Thyroid gland (tissue), 4 donors: ENCODE measurements around the gene GP9.

ENCODE experiments used
- POLR2A ChIP-seq, 2 donors: fragments of 450-650 bp; IDR thresholded peaks; one replicate each; pipeline ENCODE4 v1.6.1; 2017; ENCODE audit warnings: antibody characterized with exemption in 2 of 2, mild to moderate bottlenecking in 2 of 2, moderate library complexity in 1 of 2
- TF ChIP-seq, protein P1 (sequence below), 6 experiments: fragments of 200-600 bp in 3 of 6; fragments of 450-650 bp in 3 of 6; sonication (generic) in 3 of 6; IDR thresholded peaks; one replicate each; pipeline ENCODE4 v1.5.1; 2016 to 2019; ENCODE audit warnings: antibody characterized with exemption in 6 of 6, mild to moderate bottlenecking in 2 of 6, inconsistent platforms in 1 of 6, moderate library complexity in 1 of 6

DNA sequence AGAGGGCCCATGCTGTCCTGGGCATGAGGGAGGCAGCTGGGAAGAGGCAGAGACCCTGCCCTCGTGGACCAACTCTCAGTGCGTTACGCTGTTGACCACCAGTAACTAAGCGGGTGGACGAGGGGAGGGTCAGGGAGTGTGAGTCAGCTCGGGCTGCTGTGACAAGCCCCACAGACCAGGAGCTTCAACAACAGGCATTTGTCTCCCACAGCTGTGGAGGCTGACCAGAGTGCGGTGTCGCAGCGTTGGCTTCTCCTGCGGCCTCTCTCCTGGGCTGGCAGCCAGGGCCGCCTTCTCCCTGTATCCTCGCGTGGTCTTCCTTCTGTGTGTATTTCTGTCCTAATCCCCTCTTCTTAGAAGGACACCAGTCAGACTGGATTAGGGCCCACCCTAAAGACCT, 46.4 kb upstream of the GP9 start:
- TF ChIP-seq POLR2A (IDR thresholded peaks at IDR 0.05), result no peak
- TF ChIP-seq, protein P1, sequence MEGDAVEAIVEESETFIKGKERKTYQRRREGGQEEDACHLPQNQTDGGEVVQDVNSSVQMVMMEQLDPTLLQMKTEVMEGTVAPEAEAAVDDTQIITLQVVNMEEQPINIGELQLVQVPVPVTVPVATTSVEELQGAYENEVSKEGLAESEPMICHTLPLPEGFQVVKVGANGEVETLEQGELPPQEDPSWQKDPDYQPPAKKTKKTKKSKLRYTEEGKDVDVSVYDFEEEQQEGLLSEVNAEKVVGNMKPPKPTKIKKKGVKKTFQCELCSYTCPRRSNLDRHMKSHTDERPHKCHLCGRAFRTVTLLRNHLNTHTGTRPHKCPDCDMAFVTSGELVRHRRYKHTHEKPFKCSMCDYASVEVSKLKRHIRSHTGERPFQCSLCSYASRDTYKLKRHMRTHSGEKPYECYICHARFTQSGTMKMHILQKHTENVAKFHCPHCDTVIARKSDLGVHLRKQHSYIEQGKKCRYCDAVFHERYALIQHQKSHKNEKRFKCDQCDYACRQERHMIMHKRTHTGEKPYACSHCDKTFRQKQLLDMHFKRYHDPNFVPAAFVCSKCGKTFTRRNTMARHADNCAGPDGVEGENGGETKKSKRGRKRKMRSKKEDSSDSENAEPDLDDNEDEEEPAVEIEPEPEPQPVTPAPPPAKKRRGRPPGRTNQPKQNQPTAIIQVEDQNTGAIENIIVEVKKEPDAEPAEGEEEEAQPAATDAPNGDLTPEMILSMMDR (IDR thresholded peaks at IDR 0.05), result no peak
